Renal cortical epithelial cell (primary cell): ENCODE measurements around the gene SERPINE1. TPM values are rescaled to one million over a fixed set of nuclear protein-coding genes. Genes with fewer than 3 reads are reported as not detected.

ENCODE experiments used
- DNase-seq: peaks from one replicate; pipeline ENCODE4 v3.0.0-alpha.2; 2011; ENCODE audit warnings: low read depth
- total RNA-seq: library from RNA; depleted of rRNA; stranded (reverse); fragments of >200 nt; gene quantifications from 2 replicates; pipeline ENCODE4 v1.2.3, GENCODE V29; 2014

Gene SERPINE1
- total RNA-seq, 1 donor from 2014 or later: 860 TPM

- no peak for DNase-seq
Measured at GRCh38 chr7:101169110-101169837, 42.4 kb downstream of the SERPINE1 start.

- DNase-seq: no peak
Measured at GRCh38 chr7:101169838-101170551, 43.1 kb downstream of the SERPINE1 start.

GRCh38 chr7:101170617-101171441 lies 43.9 kb downstream of the SERPINE1 start:
- no peak for DNase-seq

GRCh38 chr7:101171442-101171837 lies 44.5 kb downstream of the SERPINE1 start:
- DNase-seq: no peak

GRCh38 chr7:101172005-101172853 lies 45.3 kb downstream of the SERPINE1 start:
- no peak for DNase-seq

DNA sequence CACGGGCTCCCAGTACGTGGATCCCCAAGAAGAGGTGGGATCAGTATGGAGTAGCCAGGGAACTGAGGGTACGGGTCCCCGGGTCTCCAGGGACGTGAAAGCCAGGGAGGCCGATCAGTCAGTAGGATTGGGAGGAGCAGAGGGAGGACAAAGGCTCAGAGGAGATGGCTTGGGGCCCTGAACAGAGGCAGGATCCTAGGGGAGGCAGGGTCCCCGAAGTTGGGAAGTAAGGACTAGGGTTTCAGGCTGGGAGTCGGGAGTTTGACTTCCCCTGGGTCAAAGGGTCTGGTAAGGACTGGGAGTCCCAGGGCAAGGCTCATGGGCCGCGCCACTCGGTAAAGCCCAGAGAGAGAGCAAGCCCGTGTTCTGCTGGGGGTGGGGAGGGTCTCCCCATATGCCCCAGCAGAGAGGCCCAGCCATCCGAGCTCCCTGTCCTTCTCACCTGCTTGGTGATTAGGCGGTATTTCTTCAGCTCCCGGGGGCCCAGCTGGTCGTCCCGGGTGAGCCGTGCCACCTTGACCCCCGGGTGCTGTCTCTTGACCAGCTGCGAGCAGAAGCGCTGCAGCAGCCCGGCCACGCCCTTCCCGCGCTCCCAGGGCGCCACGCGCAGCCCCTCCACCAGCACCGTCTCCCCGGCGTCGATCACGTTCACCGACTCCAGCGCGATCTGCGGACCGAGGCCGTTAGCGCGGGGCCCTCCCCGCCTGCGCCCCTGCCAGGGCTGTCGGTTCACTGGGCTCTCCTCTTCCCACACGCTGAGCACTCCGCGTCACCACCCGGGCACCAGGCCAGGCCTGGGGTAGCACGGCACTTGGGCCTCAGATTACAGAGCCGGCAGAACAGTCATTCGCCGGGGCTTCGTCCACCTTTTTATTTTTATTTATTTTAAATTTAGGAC lies 46.2 kb downstream of the SERPINE1 start:
- peak; percentile 68 for DNase-seq

DNA sequence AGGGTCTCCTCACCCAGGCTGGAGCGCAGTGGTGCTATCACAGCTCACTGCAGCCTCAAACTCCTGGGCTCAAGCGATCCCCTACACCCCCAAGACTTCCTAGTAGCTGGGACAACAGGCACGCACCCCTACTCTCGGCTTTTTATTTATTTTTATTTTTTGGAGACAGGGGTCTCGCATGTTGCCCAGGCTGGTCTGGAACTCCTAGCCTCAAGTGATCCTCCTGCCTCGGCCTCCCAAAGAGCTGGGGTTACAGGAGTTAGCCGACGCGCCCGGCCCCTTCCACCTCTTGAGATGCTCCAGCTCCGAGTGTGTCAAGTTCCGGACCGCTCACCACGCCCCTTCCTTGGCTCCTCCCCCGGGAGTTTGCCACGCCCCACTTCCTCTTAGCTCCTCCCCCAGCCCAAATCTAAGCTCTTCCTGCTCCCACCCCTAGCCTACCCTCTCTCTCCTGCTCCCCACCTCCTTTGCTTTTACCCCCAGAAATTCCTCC lies 46.9 kb downstream of the SERPINE1 start:
- DNase-seq: no peak

- no peak for DNase-seq
Measured at GRCh38 chr7:101174322-101174854, 47.5 kb downstream of the SERPINE1 start.

DNA sequence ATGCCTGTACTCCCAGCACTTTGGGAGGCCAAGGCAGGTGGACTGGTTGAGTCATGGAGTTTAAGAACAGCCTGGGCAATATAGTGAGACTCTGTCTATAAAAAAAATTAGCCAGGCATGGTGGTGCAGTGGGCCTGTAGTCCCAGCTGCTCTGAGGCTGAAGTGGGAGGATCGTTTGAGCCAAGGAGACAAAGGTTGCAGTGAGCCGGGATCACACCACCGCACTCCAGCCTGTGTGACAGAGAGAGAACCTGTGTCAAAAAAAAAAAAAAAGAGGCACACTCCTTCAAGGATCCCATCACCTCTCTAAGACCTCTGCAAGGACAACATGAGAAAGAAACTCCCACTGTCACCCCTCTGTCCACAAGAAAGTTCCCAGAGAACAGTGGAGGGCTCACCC lies 48.8 kb downstream of the SERPINE1 start:
- DNase-seq: no peak

DNA sequence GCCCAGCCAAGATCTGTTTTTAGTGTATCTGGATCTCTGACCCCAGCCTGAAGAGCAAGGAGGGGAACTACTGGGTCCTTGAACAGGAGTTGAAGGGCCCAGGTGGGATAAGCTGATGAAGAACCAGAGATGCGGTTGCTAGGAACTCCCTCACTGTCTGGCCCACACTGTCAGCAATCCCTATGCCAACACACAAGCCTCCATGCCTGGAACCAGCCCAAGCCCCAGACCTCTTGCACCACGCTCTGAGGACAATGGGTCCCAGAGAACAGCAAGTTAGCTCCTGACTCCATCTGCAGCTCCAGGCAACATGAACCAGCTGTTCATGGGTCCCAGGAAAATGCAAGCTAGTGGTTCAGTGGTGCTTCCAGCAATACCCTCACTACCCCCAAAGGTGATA lies 50.7 kb downstream of the SERPINE1 start:
- DNase-seq: no peak

DNA sequence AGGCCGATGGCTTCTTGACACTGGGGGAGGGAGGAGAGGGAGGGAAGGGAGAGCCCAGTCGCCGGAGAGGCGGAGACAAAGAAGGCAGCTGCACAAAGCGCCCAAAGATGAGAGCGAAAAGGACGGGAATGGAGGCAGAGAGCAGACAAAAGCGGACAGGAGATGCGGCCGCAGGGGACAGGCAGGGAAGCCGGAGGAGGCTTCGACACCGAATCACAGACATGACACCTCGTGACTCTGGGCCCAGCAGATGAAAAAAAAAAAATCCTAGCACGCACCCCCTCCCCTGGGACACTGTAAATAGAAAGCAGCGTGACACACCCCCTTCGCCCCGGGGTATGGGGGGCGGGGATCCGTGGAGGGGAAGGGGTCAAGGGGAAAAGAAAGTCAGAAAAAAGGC lies 52.2 kb downstream of the SERPINE1 start:
- no peak for DNase-seq

GRCh38 chr7:101179713-101180112 lies 52.8 kb downstream of the SERPINE1 start:
- DNase-seq: no peak

- no peak for DNase-seq
Measured at GRCh38 chr7:101180130-101180755, 53.3 kb downstream of the SERPINE1 start, which contains the start of gene NAT16. TSS of gene NAT16 (minus strand) at chr7:101180293. CDS start at chr7:101174807, 5,486 bp downstream.

GRCh38 chr7:101185258-101185839 lies 58.4 kb downstream of the SERPINE1 start:
- DNase-seq: peak; percentile 95

DNA sequence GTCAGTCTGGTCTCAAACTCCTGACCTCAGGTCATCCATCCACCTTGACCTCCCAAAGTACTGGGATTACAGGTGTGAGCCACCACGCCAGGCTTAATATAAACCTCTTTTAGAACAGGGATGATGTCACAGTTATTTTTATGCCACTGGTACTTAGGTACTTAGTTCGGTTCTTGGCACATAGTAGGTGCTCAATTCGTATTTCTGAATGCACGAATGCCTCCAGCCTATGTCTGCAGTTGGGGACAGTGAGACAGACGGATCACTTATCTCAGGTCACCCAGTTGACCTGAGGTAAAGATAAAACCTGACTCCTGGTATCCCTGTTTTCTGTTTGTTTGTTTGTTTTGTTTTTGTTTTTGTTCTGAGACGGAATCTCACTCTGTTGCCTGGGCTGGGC lies 59.3 kb downstream of the SERPINE1 start:
- DNase-seq: no peak

GRCh38 chr7:101186844-101187428 lies 60.0 kb downstream of the SERPINE1 start:
- no peak for DNase-seq
